Measurements from ENCODE around the gene HTR4.
"Not testable (repeated sequence)": the region's sequence is repeated elsewhere in the genome, so short reads cannot be mapped to it uniquely, and the experiment has no call there.

HTR4 gene

GRCh38 chr5:148653836-148654781 lies at the start of gene HTR4:
HTR4 (minus strand) TSS chr5:148654527; CDS start chr5:148637014, 17,513 bp downstream.
- DNase-seq, result no peak

- no peak for DNase-seq
These were observed 47.8 kb upstream of the HTR4 start for GRCh38 chr5:148702019-148702596.

- DNase-seq, result peak; percentile 23
These were observed 44.7 kb upstream of the HTR4 start for GRCh38 chr5:148699028-148699427.

- no peak for DNase-seq
These were observed 43.5 kb upstream of the HTR4 start for GRCh38 chr5:148697809-148698196.

- no peak for DNase-seq
These were observed 43.0 kb upstream of the HTR4 start for GRCh38 chr5:148697180-148697808.

GRCh38 chr5:148696187-148697036 lies 42.1 kb upstream of the HTR4 start:
- peak; percentile 15 for DNase-seq

- no peak for DNase-seq
These were observed 36.6 kb upstream of the HTR4 start for GRCh38 chr5:148690945-148691344.

- no peak for DNase-seq
These were observed 34.5 kb upstream of the HTR4 start for GRCh38 chr5:148688787-148689186.

- DNase-seq, result no peak
These were observed 33.5 kb upstream of the HTR4 start for GRCh38 chr5:148687871-148688270.

- DNase-seq, result peak; percentile 76
These were observed 33.1 kb upstream of the HTR4 start for GRCh38 chr5:148687427-148687826.

GRCh38 chr5:148686660-148687059 lies 32.3 kb upstream of the HTR4 start:
- DNase-seq, result no peak

GRCh38 chr5:148685520-148686134 lies 31.3 kb upstream of the HTR4 start:
- DNase-seq, result peak; percentile 24

- DNase-seq, result no peak
These were observed 30.2 kb upstream of the HTR4 start for GRCh38 chr5:148684528-148684927.

GRCh38 chr5:148683651-148684050 lies 29.3 kb upstream of the HTR4 start:
- DNase-seq, result no peak

GRCh38 chr5:148682058-148683026 lies 28.0 kb upstream of the HTR4 start:
- peak; percentile 39 for DNase-seq

- no peak for DNase-seq
These were observed 27.1 kb upstream of the HTR4 start for GRCh38 chr5:148681157-148682057.

- not testable (repeated sequence) for DNase-seq
These were observed 19.4 kb upstream of the HTR4 start for GRCh38 chr5:148673704-148674103.

GRCh38 chr5:148666353-148666752 lies 12.0 kb upstream of the HTR4 start:
- DNase-seq, result peak; percentile 12

GRCh38 chr5:148665431-148665830 lies 11.1 kb upstream of the HTR4 start:
- DNase-seq, result no peak

GRCh38 chr5:148663509-148663908 lies 9.2 kb upstream of the HTR4 start:
- no peak for DNase-seq

Measured in hematopoietic multipotent progenitor cell treated with erythropoietin and hydrocortisone succinate and interleukin-3 and kit ligand, for 6 days (in vitro differentiated cells).